Caco-2 (cell line): Measurements from ENCODE around the gene LATS1. TPM values are rescaled to one million over a fixed set of nuclear protein-coding genes. Genes with fewer than 3 reads are reported as not detected.

Source experiments
- BruUV-seq: library from RNA; stranded (reverse); fragments of 400-500 nt; replicated peaks from 2 replicates; lab custom pipeline; 2021; lab: Mats Ljungman, UMichigan
- CTCF ChIA-PET: fragments of 300-600 bp; sonication (Branson Sonifier 250); formaldehyde crosslinking; loops from one replicate; lab custom pipeline; 2022; ENCODE audit warnings: antibody characterized with exemption; lab: Charles Lee
- POLR2A ChIA-PET: fragments of 300-600 bp; sonication (Branson Sonifier 250); formaldehyde crosslinking; loops from one replicate; lab custom pipeline; 2022; ENCODE audit warnings: antibody characterized with exemption; lab: Charles Lee
- DNase-seq, 2 experiments: peaks; one replicate each; pipeline versions ENCODE4 v3.0.0 to v3.0.0-alpha.2; 2020 to 2022
- H3K27me3 ChIP-seq: replicated peaks from 2 replicates; pipeline ENCODE4 v1.6.0; 2011; ENCODE audit warnings: low read length; ENCODE audit not compliant: control insufficient read depth, insufficient read depth
- H3K36me3 ChIP-seq: 2 replicates; pipeline ENCODE4 v1.5.1; 2011; ENCODE audit warnings: low read length; ENCODE audit not compliant: control insufficient read depth, insufficient read depth
- H3K4me1 ChIP-seq: fragments of 250-450 bp; sonication (Bioruptor Pico); 2 replicates; pipeline ENCODE4 v1.5.1; 2020; ENCODE audit warnings: mild to moderate bottlenecking
- H3K4me3 ChIP-seq: 2 replicates; pipeline ENCODE4 v1.5.1; 2011; ENCODE audit warnings: low read depth, mild to moderate bottlenecking, control low read depth, low read length
- H3K9me3 ChIP-seq: fragments of 250-450 bp; sonication (Bioruptor Pico); 2 replicates; pipeline ENCODE4 v1.5.1; 2020; ENCODE audit warnings: mild to moderate bottlenecking, moderate library complexity
- H3K27ac Mint-ChIP-seq: one replicate; pipeline ENCODE4 v1.8.0; 2022; ENCODE audit warnings: mixed read lengths; ENCODE audit not compliant: unreplicated experiment
- H3K27me3 Mint-ChIP-seq: one replicate; pipeline ENCODE4 v1.8.0; 2022; ENCODE audit warnings: mixed read lengths; ENCODE audit not compliant: insufficient read depth, unreplicated experiment
- H3K36me3 Mint-ChIP-seq: one replicate; pipeline ENCODE4 v1.8.0; 2022; ENCODE audit warnings: mild to moderate bottlenecking, mixed read lengths; ENCODE audit not compliant: insufficient read depth, unreplicated experiment
- H3K4me1 Mint-ChIP-seq: one replicate; pipeline ENCODE4 v1.8.0; 2022; ENCODE audit warnings: low read depth, mixed read lengths; ENCODE audit not compliant: unreplicated experiment
- H3K4me3 Mint-ChIP-seq: one replicate; pipeline ENCODE4 v1.8.0; 2022; ENCODE audit warnings: mild to moderate bottlenecking, moderate library complexity, mixed read lengths; ENCODE audit not compliant: unreplicated experiment
- H3K9me3 Mint-ChIP-seq: one replicate; pipeline ENCODE4 v1.8.0; 2022; ENCODE audit warnings: mixed read lengths; ENCODE audit not compliant: unreplicated experiment
- CTCF ChIP-seq, 2 experiments: fragments of 200-600 bp in 1 of 2; IDR thresholded peaks; 1 replicate in 1 of 2; 2 replicates in 1 of 2; pipeline versions ENCODE4 v1.5.1 to v1.8.0; 2011 to 2022; ENCODE audit warnings: antibody characterized with exemption in 1 of 2, control low read depth in 1 of 2, inconsistent platforms in 1 of 2, low read depth in 1 of 2, low read length in 1 of 2, mild to moderate bottlenecking in 1 of 2, moderate library complexity in 1 of 2; ENCODE audit not compliant: insufficient read depth in 1 of 2, severe bottlenecking in 1 of 2, unreplicated experiment in 1 of 2
- intact Hi-C: fragments of 100-400 bp; cut with micrococcal nuclease; formaldehyde crosslinking; loops from one replicate; pipeline ENCODE4 v1.10.0; 2022; ENCODE audit not compliant: unreplicated experiment
- total RNA-seq: library from RNA; stranded (reverse); gene quantifications from 2 replicates; pipeline ENCODE4 v1.2.3, GENCODE V29; 2022

Gene LATS1
- total RNA-seq, 1 experiment from 2014 or later, result 28.7 TPM

DNA sequence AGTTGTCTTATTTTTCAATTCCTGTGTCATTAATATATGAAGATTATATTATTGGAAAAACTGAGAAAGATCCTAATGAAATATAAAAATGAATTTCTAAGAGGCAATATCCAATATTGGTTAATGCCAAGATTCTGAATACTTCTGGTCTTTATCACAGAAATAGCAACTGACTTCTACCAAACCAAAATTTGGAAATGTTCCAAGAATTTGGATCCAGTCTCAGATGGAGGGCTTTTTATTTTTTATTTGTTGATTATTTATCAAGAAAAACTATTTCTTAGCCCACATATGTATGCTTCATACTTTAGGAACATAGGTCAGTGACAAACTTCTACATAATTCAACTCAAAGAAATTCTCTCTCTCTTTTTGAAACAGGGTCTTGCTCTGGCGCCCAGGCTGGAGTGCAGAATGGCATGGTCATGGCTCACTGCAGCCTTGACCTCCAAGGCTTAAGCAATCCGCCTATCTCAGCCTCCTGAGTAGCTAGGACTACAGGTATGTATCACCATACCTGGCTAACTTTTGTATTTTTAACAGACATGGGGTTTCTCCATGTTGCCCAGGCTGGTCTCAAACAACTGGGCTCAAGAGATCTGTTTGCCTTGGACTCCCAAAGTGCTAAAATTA lies 15.3 kb upstream of the LATS1 start:
- Mint-ChIP-seq H3K27ac (no peak overlapping the region), H3K27me3 (no peaks in the 10 kb centered on the region), H3K9me3 (no peaks in the 10 kb centered on the region), H3K4me3 (no peak overlapping the region), H3K4me1 (peaks cover 7% of the 10 kb centered on the region), H3K36me3 (peaks cover 59% of the 10 kb centered on the region)
- no peak for TF ChIP-seq CTCF (IDR thresholded peaks at IDR 0.05; ENCODE audit: insufficient read depth in 1 of 2, low read depth in 1 of 2, low read length in 1 of 2, severe bottlenecking in 1 of 2, unreplicated experiment in 1 of 2)
- Histone ChIP-seq H3K9me3 (no peaks in the 10 kb centered on the region), H3K27me3 (no peaks in the 10 kb centered on the region), H3K4me3 (no peak overlapping the region), H3K36me3 (no peaks in the 10 kb centered on the region; the same call in 1 of the 2 replicates), H3K4me1 (peaks cover 5% of the 10 kb centered on the region; the same call in 1 of the 2 replicates)
- no TSS peak for BruUV-seq
- ChIA-PET POLR2A (no interaction called here), CTCF (no interaction called here)
- DNase-seq, result no peak
- intact Hi-C loops, result no loop called here

- peaks cover 61% of the 10 kb centered on the region for H3K36me3 Mint-ChIP-seq
- H3K4me3 ChIP-seq, result no peak overlapping the region
- no peaks in the 10 kb centered on the region for H3K27me3 Mint-ChIP-seq
- H3K27ac Mint-ChIP-seq, result no peak overlapping the region
- H3K4me3 Mint-ChIP-seq, result no peak overlapping the region
- intact Hi-C loops, result loop anchor here (10.0 kb wide), 1 partner anchor 285 kb away; no protein-coding TSS in a partner anchor
- peaks cover 7% of the 10 kb centered on the region for H3K4me1 Mint-ChIP-seq
- H3K9me3 ChIP-seq, result no peaks in the 10 kb centered on the region
- no peaks in the 10 kb centered on the region for H3K36me3 ChIP-seq
- TF ChIP-seq CTCF (IDR thresholded peaks at IDR 0.05; ENCODE audit: insufficient read depth in 1 of 2, low read depth in 1 of 2, low read length in 1 of 2, severe bottlenecking in 1 of 2, unreplicated experiment in 1 of 2), result no peak
- H3K9me3 Mint-ChIP-seq, result no peaks in the 10 kb centered on the region
- POLR2A ChIA-PET, result no interaction called here
- no peaks in the 10 kb centered on the region for H3K27me3 ChIP-seq
- peaks cover 9% of the 10 kb centered on the region; the same call in 1 of the 2 replicates for H3K4me1 ChIP-seq
- CTCF ChIA-PET, result no interaction called here
- no peak for DNase-seq
- BruUV-seq, result no TSS peak
Observed at GRCh38 chr6:149729824-149730223, 11.9 kb upstream of the LATS1 start.

DNA sequence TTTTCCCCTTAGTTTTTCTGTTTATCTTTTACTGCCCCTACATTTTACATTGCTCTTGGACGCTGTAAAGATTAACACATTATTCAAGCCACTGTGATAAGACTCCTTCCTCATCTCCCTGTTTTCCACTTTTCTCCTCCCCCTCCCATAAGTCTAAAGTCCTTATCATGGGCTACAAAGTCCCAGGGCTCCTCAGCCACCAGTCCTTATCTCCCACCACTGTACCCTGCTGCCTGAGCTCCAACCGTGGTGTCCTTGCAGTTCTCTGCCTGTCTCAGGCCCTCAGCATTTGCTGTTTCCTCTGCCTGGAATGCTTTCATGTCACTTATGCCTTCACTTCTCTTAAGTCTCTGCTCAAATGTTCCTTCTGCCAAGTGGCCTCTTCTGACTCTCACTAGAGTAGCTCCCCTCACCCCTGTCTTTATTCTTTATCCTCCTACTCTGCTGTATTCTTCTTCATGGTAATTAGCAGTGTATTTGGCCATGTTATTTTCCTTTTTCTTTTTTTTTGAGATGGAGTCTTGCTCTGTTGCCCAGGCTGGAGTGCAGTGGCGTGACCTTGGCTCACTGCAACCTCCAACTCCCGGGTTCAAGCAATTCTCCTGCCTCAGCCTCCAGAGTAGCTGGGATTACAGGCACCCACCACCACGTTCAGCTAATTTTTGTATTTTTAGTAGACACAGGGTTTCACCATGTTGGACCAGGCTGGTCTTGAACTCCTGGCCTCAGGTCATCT lies 10.8 kb upstream of the LATS1 start:
- TF ChIP-seq CTCF (IDR thresholded peaks at IDR 0.05; ENCODE audit: insufficient read depth in 1 of 2, low read depth in 1 of 2, low read length in 1 of 2, severe bottlenecking in 1 of 2, unreplicated experiment in 1 of 2), result no peak
- Mint-ChIP-seq H3K36me3 (peaks cover 66% of the 10 kb centered on the region), H3K9me3 (no peaks in the 10 kb centered on the region), H3K4me1 (peaks cover 7% of the 10 kb centered on the region), H3K27ac (no peak overlapping the region), H3K27me3 (no peaks in the 10 kb centered on the region), H3K4me3 (no peak overlapping the region)
- Histone ChIP-seq H3K27me3 (no peaks in the 10 kb centered on the region), H3K36me3 (no peaks in the 10 kb centered on the region), H3K4me1 (peaks cover 9% of the 10 kb centered on the region; the same call in 1 of the 2 replicates), H3K9me3 (no peaks in the 10 kb centered on the region), H3K4me3 (no peak overlapping the region)
- intact Hi-C loops, result loop anchor here (10.0 kb wide), 1 partner anchor 286 kb away; no protein-coding TSS in a partner anchor
- ChIA-PET CTCF (no interaction called here), POLR2A (no interaction called here)
- no peak for DNase-seq
- no TSS peak for BruUV-seq
